Measurements from ENCODE around the gene MTMR11. TPM values are rescaled to one million over a fixed set of nuclear protein-coding genes. Genes with fewer than 3 reads are reported as not detected.

Gene MTMR11, protein sequence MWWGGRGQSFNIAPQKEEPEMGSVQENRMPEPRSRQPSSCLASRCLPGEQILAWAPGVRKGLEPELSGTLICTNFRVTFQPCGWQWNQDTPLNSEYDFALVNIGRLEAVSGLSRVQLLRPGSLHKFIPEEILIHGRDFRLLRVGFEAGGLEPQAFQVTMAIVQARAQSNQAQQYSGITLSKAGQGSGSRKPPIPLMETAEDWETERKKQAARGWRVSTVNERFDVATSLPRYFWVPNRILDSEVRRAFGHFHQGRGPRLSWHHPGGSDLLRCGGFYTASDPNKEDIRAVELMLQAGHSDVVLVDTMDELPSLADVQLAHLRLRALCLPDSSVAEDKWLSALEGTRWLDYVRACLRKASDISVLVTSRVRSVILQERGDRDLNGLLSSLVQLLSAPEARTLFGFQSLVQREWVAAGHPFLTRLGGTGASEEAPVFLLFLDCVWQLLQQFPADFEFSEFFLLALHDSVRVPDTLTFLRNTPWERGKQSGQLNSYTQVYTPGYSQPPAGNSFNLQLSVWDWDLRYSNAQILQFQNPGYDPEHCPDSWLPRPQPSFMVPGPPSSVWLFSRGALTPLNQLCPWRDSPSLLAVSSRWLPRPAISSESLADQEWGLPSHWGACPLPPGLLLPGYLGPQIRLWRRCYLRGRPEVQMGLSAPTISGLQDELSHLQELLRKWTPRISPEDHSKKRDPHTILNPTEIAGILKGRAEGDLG
- total RNA-seq, result 10 to 100 TPM; 10.3 to 22.5 (median 17.9) TPM
- polyA plus RNA-seq, result 10 to 100 TPM; 69.9 to 85.8 (median 76.9) TPM

DNA sequence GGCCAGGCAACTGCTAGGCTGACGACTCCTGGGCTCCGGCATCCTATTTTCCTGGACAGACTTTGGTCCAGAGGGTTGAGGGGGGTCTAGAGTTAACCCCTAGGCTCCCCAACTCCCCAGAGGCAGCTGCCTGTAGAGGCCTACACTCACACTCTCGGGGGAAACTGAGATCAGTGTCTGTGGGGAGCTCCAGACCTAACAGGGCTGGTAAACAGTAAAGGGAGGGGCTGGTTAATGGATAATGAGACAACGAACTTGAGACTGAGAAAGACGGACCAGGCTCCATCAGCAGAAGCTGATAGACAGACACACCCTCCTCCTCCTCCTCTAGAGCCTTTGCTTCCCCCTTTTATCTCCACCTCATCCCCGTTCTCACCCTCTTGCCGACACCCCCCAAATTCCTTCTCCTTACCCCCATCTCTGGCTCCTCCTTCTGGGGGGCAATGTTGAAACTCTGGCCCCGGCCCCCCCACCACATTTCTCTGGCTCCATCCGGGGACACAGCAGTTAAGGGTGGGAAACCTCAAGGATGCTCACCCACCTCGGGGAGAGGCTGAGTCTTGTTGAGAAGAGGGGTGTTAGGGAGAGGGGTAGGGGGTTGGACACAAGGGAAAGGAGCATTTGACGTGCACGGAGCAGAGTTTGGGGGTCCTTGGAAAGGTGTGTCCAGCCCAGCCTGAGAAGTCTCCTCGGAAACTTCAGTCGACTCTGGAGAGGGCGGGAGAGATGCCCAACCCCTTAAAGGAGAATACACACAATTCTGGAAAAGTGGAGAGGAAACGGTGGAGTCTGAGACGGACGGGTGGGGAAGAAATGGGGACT is at the start of gene MTMR11:
Gene MTMR11, minus strand, starts transcription at position 710 of the 822 bp plus-strand sequence. Its CDS starts 232 bp downstream, at position 478.
- intact Hi-C loops (cut with DNase I), result no loop called here
- Histone ChIP-seq H3K36me3 (peaks cover 0 to 24% (median 0%) of the 10 kb centered on the region in 4 donors), H3K4me1 (peaks cover 0 to 43% (median 37%) of the 10 kb centered on the region in 4 donors), H3K4me3 (peak within 1 kb of the TSS; percentile 56 to 69 (median 61)), H3K27ac (peak within 1 kb of the TSS; percentile 78 to 91 (median 82)), H3K9me3 (no peaks in the 10 kb centered on the region), H3K27me3 (no peaks in the 10 kb centered on the region)
- peak; percentile 80 for DNase-seq
- TF ChIP-seq POLR2AphosphoS5 (IDR thresholded peaks at IDR 0.05) (peak; percentile 19 to 54 (median 45)), POLR2A (IDR thresholded peaks at IDR 0.05) (peak in 1 of 2 donors; percentile 30)
- TF ChIP-seq, protein P1, sequence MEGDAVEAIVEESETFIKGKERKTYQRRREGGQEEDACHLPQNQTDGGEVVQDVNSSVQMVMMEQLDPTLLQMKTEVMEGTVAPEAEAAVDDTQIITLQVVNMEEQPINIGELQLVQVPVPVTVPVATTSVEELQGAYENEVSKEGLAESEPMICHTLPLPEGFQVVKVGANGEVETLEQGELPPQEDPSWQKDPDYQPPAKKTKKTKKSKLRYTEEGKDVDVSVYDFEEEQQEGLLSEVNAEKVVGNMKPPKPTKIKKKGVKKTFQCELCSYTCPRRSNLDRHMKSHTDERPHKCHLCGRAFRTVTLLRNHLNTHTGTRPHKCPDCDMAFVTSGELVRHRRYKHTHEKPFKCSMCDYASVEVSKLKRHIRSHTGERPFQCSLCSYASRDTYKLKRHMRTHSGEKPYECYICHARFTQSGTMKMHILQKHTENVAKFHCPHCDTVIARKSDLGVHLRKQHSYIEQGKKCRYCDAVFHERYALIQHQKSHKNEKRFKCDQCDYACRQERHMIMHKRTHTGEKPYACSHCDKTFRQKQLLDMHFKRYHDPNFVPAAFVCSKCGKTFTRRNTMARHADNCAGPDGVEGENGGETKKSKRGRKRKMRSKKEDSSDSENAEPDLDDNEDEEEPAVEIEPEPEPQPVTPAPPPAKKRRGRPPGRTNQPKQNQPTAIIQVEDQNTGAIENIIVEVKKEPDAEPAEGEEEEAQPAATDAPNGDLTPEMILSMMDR (IDR thresholded peaks at IDR 0.05), result no peak
- 7 to 46% methylated on average over 18 of the region's 18 CpGs for WGBS, 2 donors

DNA sequence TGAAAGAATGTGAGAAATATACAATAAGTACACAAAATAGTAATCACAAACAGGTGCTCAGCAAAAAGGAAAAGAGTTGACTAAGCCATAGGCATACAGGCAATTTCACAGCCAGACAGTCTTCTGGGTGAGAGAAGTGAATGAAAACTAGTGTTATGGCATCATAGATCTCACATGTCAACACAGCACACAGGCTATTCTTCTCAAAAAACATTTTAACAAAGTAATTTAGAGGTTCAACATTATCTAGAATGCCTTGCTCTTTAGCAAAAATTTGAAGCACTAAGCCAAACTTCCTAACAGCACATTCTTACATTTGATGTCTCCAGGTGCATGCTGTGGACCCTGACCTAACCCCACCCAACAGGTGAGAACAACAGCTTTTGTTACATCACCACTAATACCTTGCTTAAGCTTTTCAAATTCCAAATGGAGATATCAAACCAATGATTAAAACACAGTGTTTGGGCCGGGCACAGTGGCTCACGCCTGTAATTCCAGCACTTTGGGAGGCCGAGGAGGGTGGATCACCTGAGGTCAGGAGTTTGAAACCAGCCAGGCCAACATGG is 43.4 kb upstream of the MTMR11 start:
- H3K9me3 ChIP-seq, result no peaks in the 10 kb centered on the region
- intact Hi-C loops (cut with DNase I), result no loop called here
- H3K27ac ChIP-seq, result no peak overlapping the region
- TF ChIP-seq, protein P1 (IDR thresholded peaks at IDR 0.05), result no peak
- TF ChIP-seq POLR2A (IDR thresholded peaks at IDR 0.05) (no peak), EP300 (IDR thresholded peaks at IDR 0.05) (no peak), POLR2AphosphoS5 (IDR thresholded peaks at IDR 0.05) (no peak)
- peaks cover 0 to 21% (median 9%) of the 10 kb centered on the region in 4 donors for H3K36me3 ChIP-seq
- DNase-seq, result no peak
- H3K27me3 ChIP-seq, result no peaks in the 10 kb centered on the region
- 20 to 72% methylated on average over 3 of the region's 3 CpGs for WGBS, 2 donors
- peaks cover 0 to 28% (median 20%) of the 10 kb centered on the region in 4 donors for H3K4me1 ChIP-seq
- H3K4me3 ChIP-seq, result no peak overlapping the region

DNA sequence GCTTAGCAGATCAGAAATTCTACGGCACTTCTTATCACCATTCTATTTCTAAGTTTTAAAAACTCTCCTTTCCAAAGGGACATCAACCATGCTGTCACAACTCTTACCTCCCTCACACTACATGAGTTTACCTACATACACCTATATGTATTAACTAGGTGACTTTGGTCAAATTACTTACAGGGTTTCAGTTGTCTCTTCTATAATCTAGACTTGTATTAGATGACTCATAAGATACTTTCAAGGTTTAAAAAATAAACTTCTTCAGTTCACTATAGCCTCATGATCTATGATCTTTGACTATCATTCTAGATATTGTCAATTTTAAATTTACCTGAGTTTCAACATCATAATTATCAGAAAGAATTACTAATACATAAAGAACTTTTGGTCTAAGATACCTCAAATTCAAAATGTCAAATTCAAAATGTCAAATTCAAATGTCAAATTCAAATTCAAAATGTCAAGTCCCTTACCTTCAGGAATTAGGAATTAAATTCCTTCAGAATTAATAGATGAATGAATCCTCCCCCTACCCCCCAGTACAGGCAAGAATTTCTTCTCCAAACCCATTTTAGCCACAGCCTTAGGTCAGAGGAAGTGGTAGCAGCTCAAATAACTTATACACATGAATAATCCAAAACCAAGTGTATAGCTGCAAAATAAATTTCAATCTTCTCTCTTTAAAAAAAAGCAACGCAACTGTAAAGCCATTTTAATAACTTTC is 42.7 kb upstream of the MTMR11 start:
- intact Hi-C loops (cut with DNase I), result no loop called here
- Histone ChIP-seq H3K36me3 (peaks cover 0 to 28% (median 10%) of the 10 kb centered on the region in 4 donors), H3K4me1 (peaks cover 0 to 28% (median 20%) of the 10 kb centered on the region in 4 donors), H3K27ac (no peak overlapping the region), H3K9me3 (no peaks in the 10 kb centered on the region), H3K4me3 (no peak overlapping the region), H3K27me3 (no peaks in the 10 kb centered on the region)
- WGBS, 2 donors, result 82 to 94% methylated on average over 2 of the region's 2 CpGs
- TF ChIP-seq EP300 (IDR thresholded peaks at IDR 0.05) (no peak), POLR2AphosphoS5 (IDR thresholded peaks at IDR 0.05) (no peak), POLR2A (IDR thresholded peaks at IDR 0.05) (no peak)
- TF ChIP-seq, protein P1 (IDR thresholded peaks at IDR 0.05), result no peak
- no peak for DNase-seq

Measured in sigmoid colon (tissue), 7 donors.